ENCODE results near the gene SPEG. TPM values are rescaled to one million over a fixed set of nuclear protein-coding genes. Genes with fewer than 3 reads are reported as not detected.

SPEG gene
- total RNA-seq, 1 experiment from 2014 or later, result 56.6 TPM

- no peak overlapping the region for H2AFZ ChIP-seq (ENCODE audit: low read depth, low read length, poor library complexity, severe bottlenecking)
- ChIA-PET RAD21 (ENCODE audit: low non-redundant PET in 1 of 2, low total read pairs in 2 of 2, uncharacterized antibody in 2 of 2, unreplicated experiment in 2 of 2) (no interaction called here), CTCF (interaction anchor here (1.0 kb wide), 1 partner anchor 8 kb away, joined by 3 read pairs; no protein-coding TSS in a partner anchor), POLR2A (no interaction called here)
- no peaks in the 10 kb centered on the region for H3K27me3 ChIP-seq (ENCODE audit: insufficient read depth, low read length)
- intact Hi-C loops (cut with micrococcal nuclease), result no loop called here
- H3K4me3 ChIP-seq (replicated peaks in 1 of 2; ENCODE audit: low read depth in 1 of 2, low read length in 2 of 2), result no peak overlapping the region
- no peak for ATAC-seq
- BruUV-seq (replicated peaks), result no TSS peak
- no peaks in the 10 kb centered on the region for H3K9me2 ChIP-seq (ENCODE audit: insufficient read depth)
- no peak for DNase-seq (ENCODE audit: low read depth, low spot score)
- H3K27ac ChIP-seq (ENCODE audit: low read depth, low read length), result no peak overlapping the region
- no peak overlapping the region for H3K9ac ChIP-seq (ENCODE audit: low read length)
- H3K4me1 ChIP-seq (ENCODE audit: control insufficient read depth in 1 of 2, insufficient read depth in 2 of 2, low read length in 2 of 2), result peaks cover 16 to 43% of the 10 kb centered on the region in 2 experiments; a peak in 3 of 4 replicates
- H3K9me3 ChIP-seq (ENCODE audit: control insufficient read depth in 1 of 2, insufficient read depth in 1 of 2, low read depth in 1 of 2, low read length in 2 of 2), result no peaks in the 10 kb centered on the region
- H3K4me2 ChIP-seq (ENCODE audit: low read length), result no peak overlapping the region
- TF ChIP-seq ZFX (IDR thresholded peaks at IDR 0.05), result no peak
- peaks cover 14% of the 10 kb centered on the region for H3K79me2 ChIP-seq (ENCODE audit: insufficient read depth, low read length)
- peaks cover 6% of the 10 kb centered on the region in 2 experiments; a peak in 1 of 4 replicates for H3K36me3 ChIP-seq (ENCODE audit: control insufficient read depth in 1 of 2, insufficient read depth in 2 of 2, low read length in 2 of 2)
- no peaks in the 10 kb centered on the region for H4K20me1 ChIP-seq (ENCODE audit: insufficient read depth)
Measured at GRCh38 chr2:219501849-219502248, 67.2 kb downstream of the SPEG start.

- ChIA-PET POLR2A (no interaction called here), CTCF (no interaction called here), RAD21 (ENCODE audit: low non-redundant PET in 1 of 2, low total read pairs in 2 of 2, uncharacterized antibody in 2 of 2, unreplicated experiment in 2 of 2) (no interaction called here)
- Histone ChIP-seq H3K9me2 (ENCODE audit: insufficient read depth) (no peaks in the 10 kb centered on the region), H3K4me1 (ENCODE audit: control insufficient read depth in 1 of 2, insufficient read depth in 2 of 2, low read length in 2 of 2) (peaks cover 11 to 37% of the 10 kb centered on the region in 2 experiments; a peak in 3 of 4 replicates), H3K36me3 (ENCODE audit: control insufficient read depth in 1 of 2, insufficient read depth in 2 of 2, low read length in 2 of 2) (peaks cover 6% of the 10 kb centered on the region in 2 experiments; a peak in 1 of 4 replicates), H3K4me3 (replicated peaks in 1 of 2; ENCODE audit: low read depth in 1 of 2, low read length in 2 of 2) (no peak overlapping the region), H3K27ac (ENCODE audit: low read depth, low read length) (no peak overlapping the region), H3K79me2 (ENCODE audit: insufficient read depth, low read length) (peaks cover 14% of the 10 kb centered on the region), H4K20me1 (ENCODE audit: insufficient read depth) (no peaks in the 10 kb centered on the region), H3K9ac (ENCODE audit: low read length) (no peak overlapping the region), H3K4me2 (ENCODE audit: low read length) (no peak overlapping the region), H3K27me3 (ENCODE audit: insufficient read depth, low read length) (no peaks in the 10 kb centered on the region), H3K9me3 (ENCODE audit: control insufficient read depth in 1 of 2, insufficient read depth in 1 of 2, low read depth in 1 of 2, low read length in 2 of 2) (no peaks in the 10 kb centered on the region), H2AFZ (ENCODE audit: low read depth, low read length, poor library complexity, severe bottlenecking) (no peak overlapping the region)
- BruUV-seq (replicated peaks), result no TSS peak
- ATAC-seq, result no peak
- intact Hi-C loops (cut with micrococcal nuclease), result no loop called here
- DNase-seq (ENCODE audit: low read depth, low spot score), result no peak
- no peak for TF ChIP-seq SIN3A (IDR thresholded peaks at IDR 0.05; ENCODE audit: low read depth)
- TF ChIP-seq EZH2 (IDR thresholded peaks at IDR 0.05), result no peak
- no peak for TF ChIP-seq SRF (IDR thresholded peaks at IDR 0.05; ENCODE audit: low read depth)
- no peak for TF ChIP-seq EZH2phosphoT487 (IDR thresholded peaks at IDR 0.05; ENCODE audit: borderline replicate concordance)
- no peak for TF ChIP-seq CTCF (IDR thresholded peaks at IDR 0.05 in 2 of 3, conservative IDR thresholded peaks at IDR 0.05 in 1 of 3; ENCODE audit: borderline replicate concordance in 1 of 3, insufficient read depth in 1 of 3, low read depth in 2 of 3, low read length in 2 of 3)
- no peak for TF ChIP-seq ATF3 (IDR thresholded peaks at IDR 0.05)
- TF ChIP-seq REST (IDR thresholded peaks at IDR 0.05; ENCODE audit: low read depth), result no peak
- no peak for TF ChIP-seq RAD21 (IDR thresholded peaks at IDR 0.05; ENCODE audit: low read depth)
- TF ChIP-seq FOSL1 (IDR thresholded peaks at IDR 0.05; ENCODE audit: low read depth), result no peak
- TF ChIP-seq CEBPB (IDR thresholded peaks at IDR 0.05; ENCODE audit: low read depth), result no peak
- TF ChIP-seq CBX3 (IDR thresholded peaks at IDR 0.05; ENCODE audit: low read depth), result no peak
- no peak for TF ChIP-seq YY1 (IDR thresholded peaks at IDR 0.05; ENCODE audit: extremely low read depth, insufficient replicate concordance, low read depth, low read length)
- no peak for TF ChIP-seq SP1 (IDR thresholded peaks at IDR 0.05; ENCODE audit: low read depth)
- TF ChIP-seq POLR2A (IDR thresholded peaks at IDR 0.05; ENCODE audit: borderline replicate concordance, extremely low read depth, insufficient read depth, insufficient read length), result no peak
- TF ChIP-seq ZNF274 (IDR thresholded peaks at IDR 0.05; ENCODE audit: low read depth, low read length), result no peak
Measured at GRCh38 chr2:219502618-219503017, 68.0 kb downstream of the SPEG start.
